ENCODE data around the gene SEMA3A. TPM values are rescaled to one million over a fixed set of nuclear protein-coding genes. Genes with fewer than 3 reads are reported as not detected.
"Not testable (repeated sequence)": the region's sequence is repeated elsewhere in the genome, so short reads cannot be mapped to it uniquely, and the experiment has no call there.

The SEMA3A gene
- total and polyA plus RNA-seq, 8 donors, result 0.05 to 0.79 (median 0.46) TPM

GRCh38 chr7:84060000-84060399 is 134.6 kb downstream of the SEMA3A start:
- Histone ChIP-seq H3K9me3 (no peaks in the 10 kb centered on the region), H3K36me3 (no peaks in the 10 kb centered on the region), H3K27me3 (no peaks in the 10 kb centered on the region), H3K27ac (no peak overlapping the region), H3K4me1 (no peaks in the 10 kb centered on the region), H3K4me3 (no peak overlapping the region)
- no peak for TF ChIP-seq CTCF (IDR thresholded peaks at IDR 0.05)
- no peak for DNase-seq
- 83 to 95% methylated on average over 1 of the region's 1 CpG for WGBS, 2 donors
- no peak for FAIRE-seq
- intact Hi-C loops (cut with DNase I), result no loop called here
- no peak for ATAC-seq

GRCh38 chr7:84058311-84059076 is 136.1 kb downstream of the SEMA3A start:
- Histone ChIP-seq H3K4me1 (no peaks in the 10 kb centered on the region), H3K27ac (no peak overlapping the region), H3K9me3 (no peaks in the 10 kb centered on the region), H3K4me3 (no peak overlapping the region), H3K27me3 (no peaks in the 10 kb centered on the region), H3K36me3 (no peaks in the 10 kb centered on the region)
- TF ChIP-seq CTCF (IDR thresholded peaks at IDR 0.05), result no peak
- 53 to 66% methylated on average over 6 of the region's 6 CpGs for WGBS, 2 donors
- DNase-seq, result no peak
- no peak for ATAC-seq
- intact Hi-C loops (cut with DNase I), result no loop called here
- no peak for FAIRE-seq

GRCh38 chr7:84057576-84057975 is 137.0 kb downstream of the SEMA3A start:
- Histone ChIP-seq H3K4me1 (no peaks in the 10 kb centered on the region), H3K27ac (no peak overlapping the region), H3K27me3 (no peaks in the 10 kb centered on the region), H3K36me3 (no peaks in the 10 kb centered on the region), H3K4me3 (no peak overlapping the region), H3K9me3 (no peaks in the 10 kb centered on the region)
- no peak for TF ChIP-seq CTCF (IDR thresholded peaks at IDR 0.05)
- WGBS, 2 donors, result 82 to 93% methylated on average over 2 of the region's 2 CpGs
- no peak for FAIRE-seq
- no peak for DNase-seq
- no peak for ATAC-seq
- intact Hi-C loops (cut with DNase I), result no loop called here

- no peaks in the 10 kb centered on the region for H3K9me3 ChIP-seq
- H3K27me3 ChIP-seq, result no peaks in the 10 kb centered on the region
- ATAC-seq, result no peak
- FAIRE-seq, result no peak
- no peak overlapping the region for H3K4me3 ChIP-seq
- H3K4me1 ChIP-seq, result no peaks in the 10 kb centered on the region
- H3K27ac ChIP-seq, result no peak overlapping the region
- DNase-seq, result no peak
- no peak for TF ChIP-seq CTCF (IDR thresholded peaks at IDR 0.05)
- H3K36me3 ChIP-seq, result no peaks in the 10 kb centered on the region
- intact Hi-C loops (cut with DNase I), result no loop called here
- WGBS, 2 donors, result 75 to 90% methylated on average over 2 of the region's 2 CpGs
These were observed 138.5 kb downstream of the SEMA3A start for GRCh38 chr7:84055904-84056605.

GRCh38 chr7:84055199-84055598 is 139.4 kb downstream of the SEMA3A start:
- FAIRE-seq; H3K4me1 ChIP-seq; H3K36me3 ChIP-seq; H3K27ac ChIP-seq; ATAC-seq; DNase-seq; intact Hi-C loops (cut with DNase I); H3K27me3 ChIP-seq; H3K4me3 ChIP-seq; H3K9me3 ChIP-seq: not testable (repeated sequence)
- 78 to 91% methylated on average over 19 to 23 of the region's 23 CpGs for WGBS, 2 donors

All from pancreas (tissue), 10 donors.